Measurements from ENCODE around the gene UBL3.

UBL3 gene

GRCh38 chr13:29737061-29737460 lies 113.4 kb downstream of the UBL3 start:
- DNase-seq (ENCODE audit: low read depth in 2 of 2), result no peak
- no peak overlapping the region for H3K4me3 ChIP-seq (replicated peaks in 1 of 2; ENCODE audit: low read depth in 2 of 2, low read length in 2 of 2)
- TF ChIP-seq CTCF (IDR thresholded peaks at IDR 0.05; ENCODE audit: low read depth, low read length), result no peak

GRCh38 chr13:29733147-29733611 lies 117.2 kb downstream of the UBL3 start:
- no peak overlapping the region for H3K4me3 ChIP-seq (replicated peaks in 1 of 2; ENCODE audit: low read depth in 2 of 2, low read length in 2 of 2)
- no peak for TF ChIP-seq CTCF (IDR thresholded peaks at IDR 0.05; ENCODE audit: low read depth, low read length)
- DNase-seq (ENCODE audit: low read depth in 2 of 2), result no peak

- no peak overlapping the region for H3K4me3 ChIP-seq (replicated peaks in 1 of 2; ENCODE audit: low read depth in 2 of 2, low read length in 2 of 2)
- no peak for DNase-seq (ENCODE audit: low read depth in 2 of 2)
- peak; percentile 13 for TF ChIP-seq CTCF (IDR thresholded peaks at IDR 0.05; ENCODE audit: low read depth, low read length)
Observed at GRCh38 chr13:29730253-29730652, 120.2 kb downstream of the UBL3 start.

GRCh38 chr13:29722415-29722814 lies 128.0 kb downstream of the UBL3 start:
- H3K4me3 ChIP-seq (replicated peaks in 1 of 2; ENCODE audit: low read depth in 2 of 2, low read length in 2 of 2), result no peak overlapping the region
- DNase-seq (ENCODE audit: low read depth in 2 of 2), result no peak
- no peak for TF ChIP-seq CTCF (IDR thresholded peaks at IDR 0.05; ENCODE audit: low read depth, low read length)

- no peak overlapping the region for H3K4me3 ChIP-seq (replicated peaks in 1 of 2; ENCODE audit: low read depth in 2 of 2, low read length in 2 of 2)
- no peak for TF ChIP-seq CTCF (IDR thresholded peaks at IDR 0.05; ENCODE audit: low read depth, low read length)
- DNase-seq (ENCODE audit: low read depth in 2 of 2), result no peak
Observed at GRCh38 chr13:29721766-29722165, 128.7 kb downstream of the UBL3 start.

GRCh38 chr13:29718694-29719093 lies 131.7 kb downstream of the UBL3 start:
- no peak for TF ChIP-seq CTCF (IDR thresholded peaks at IDR 0.05; ENCODE audit: low read depth, low read length)
- no peak for DNase-seq (ENCODE audit: low read depth in 2 of 2)
- no peak overlapping the region for H3K4me3 ChIP-seq (replicated peaks in 1 of 2; ENCODE audit: low read depth in 2 of 2, low read length in 2 of 2)

GRCh38 chr13:29716493-29716892 lies 133.9 kb downstream of the UBL3 start:
- H3K4me3 ChIP-seq (replicated peaks in 1 of 2; ENCODE audit: low read depth in 2 of 2, low read length in 2 of 2), result no peak overlapping the region
- no peak for TF ChIP-seq CTCF (IDR thresholded peaks at IDR 0.05; ENCODE audit: low read depth, low read length)
- DNase-seq (ENCODE audit: low read depth in 2 of 2), result no peak
